NB4 (cell line): ENCODE data around the gene COL26A1.

ENCODE experiments used
- MYC ChIP-seq: IDR thresholded peaks from 2 replicates; pipeline ENCODE4 v1.6.1; 2011; ENCODE audit warnings: low read depth, low read length
- POLR2A ChIP-seq: IDR thresholded peaks from 2 replicates; pipeline ENCODE4 v1.6.1; 2011; ENCODE audit warnings: mild to moderate bottlenecking; ENCODE audit not compliant: insufficient read length; ENCODE audit errors: extremely low read depth
- TF ChIP-seq, protein P1 (sequence below): IDR thresholded peaks from one replicate; pipeline ENCODE4 v1.5.1; 2012; ENCODE audit warnings: low read depth, low read length
- TF ChIP-seq, protein P2 (sequence below): IDR thresholded peaks from 2 replicates; pipeline ENCODE4 v1.6.1; 2011; ENCODE audit warnings: low read depth, low read length

DNA sequence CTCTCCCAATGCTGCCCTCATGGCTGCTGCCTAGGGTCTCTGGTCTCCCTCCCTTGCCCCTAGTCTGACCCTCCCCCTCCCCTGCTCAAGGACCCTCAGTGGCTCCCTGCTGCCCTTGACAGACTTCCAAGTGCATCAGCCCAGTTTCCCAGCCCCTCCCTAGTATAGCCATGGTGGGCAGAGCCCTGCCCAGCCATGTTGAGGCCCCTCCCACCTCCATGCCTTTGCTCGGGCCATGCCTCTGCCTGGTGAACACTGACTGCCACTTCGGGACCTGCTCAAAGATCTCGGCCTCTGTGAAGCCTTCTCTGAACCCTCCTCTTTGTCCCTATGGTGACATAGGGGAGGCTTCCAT, 193.2 kb downstream of the COL26A1 start:
- TF ChIP-seq MYC (no peak), POLR2A (no peak)
- TF ChIP-seq, protein P1, sequence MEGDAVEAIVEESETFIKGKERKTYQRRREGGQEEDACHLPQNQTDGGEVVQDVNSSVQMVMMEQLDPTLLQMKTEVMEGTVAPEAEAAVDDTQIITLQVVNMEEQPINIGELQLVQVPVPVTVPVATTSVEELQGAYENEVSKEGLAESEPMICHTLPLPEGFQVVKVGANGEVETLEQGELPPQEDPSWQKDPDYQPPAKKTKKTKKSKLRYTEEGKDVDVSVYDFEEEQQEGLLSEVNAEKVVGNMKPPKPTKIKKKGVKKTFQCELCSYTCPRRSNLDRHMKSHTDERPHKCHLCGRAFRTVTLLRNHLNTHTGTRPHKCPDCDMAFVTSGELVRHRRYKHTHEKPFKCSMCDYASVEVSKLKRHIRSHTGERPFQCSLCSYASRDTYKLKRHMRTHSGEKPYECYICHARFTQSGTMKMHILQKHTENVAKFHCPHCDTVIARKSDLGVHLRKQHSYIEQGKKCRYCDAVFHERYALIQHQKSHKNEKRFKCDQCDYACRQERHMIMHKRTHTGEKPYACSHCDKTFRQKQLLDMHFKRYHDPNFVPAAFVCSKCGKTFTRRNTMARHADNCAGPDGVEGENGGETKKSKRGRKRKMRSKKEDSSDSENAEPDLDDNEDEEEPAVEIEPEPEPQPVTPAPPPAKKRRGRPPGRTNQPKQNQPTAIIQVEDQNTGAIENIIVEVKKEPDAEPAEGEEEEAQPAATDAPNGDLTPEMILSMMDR, result no peak
- TF ChIP-seq, protein P2, sequence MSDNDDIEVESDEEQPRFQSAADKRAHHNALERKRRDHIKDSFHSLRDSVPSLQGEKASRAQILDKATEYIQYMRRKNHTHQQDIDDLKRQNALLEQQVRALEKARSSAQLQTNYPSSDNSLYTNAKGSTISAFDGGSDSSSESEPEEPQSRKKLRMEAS, result no peak
